ENCODE measurements around the gene CDCA7. TPM values are rescaled to one million over a fixed set of nuclear protein-coding genes. Genes with fewer than 3 reads are reported as not detected.

Gene CDCA7
- total RNA-seq, 1 experiment from 2014 or later, result 50.3 TPM

- H3K27ac Mint-ChIP-seq, result no peak overlapping the region
- DNase-seq, result no peak
Measured at GRCh38 chr2:173339807-173340206, 14.9 kb upstream of the CDCA7 start.

More at GRCh38 chr2:173339807-173340206, 14.9 kb upstream of the CDCA7 start:
- Histone ChIP-seq H3K23me2 (ENCODE audit: insufficient read length, low read depth, low read length, poor library complexity, severe bottlenecking) (no peaks in the 10 kb centered on the region), H3K9me3 (ENCODE audit: control insufficient read depth, low read depth, low read length) (no peaks in the 10 kb centered on the region), H2BK15ac (ENCODE audit: low read depth, low read length) (no peak overlapping the region), H3K4ac (ENCODE audit: low read depth, low read length) (no peak overlapping the region), H3K23ac (ENCODE audit: insufficient read length, low read depth, low read length) (no peak overlapping the region), H3K27me3 (ENCODE audit: insufficient read depth, low read length) (no peaks in the 10 kb centered on the region), H3K4me1 (ENCODE audit: insufficient read depth, low read length) (no peaks in the 10 kb centered on the region), H2BK12ac (ENCODE audit: insufficient read length, low read depth, low read length) (no peak overlapping the region), H4K8ac (replicated peaks; ENCODE audit: insufficient read length, low read depth, low read length) (no peak overlapping the region), H4K20me1 (ENCODE audit: control insufficient read depth, insufficient read depth, insufficient read length) (no peaks in the 10 kb centered on the region), H3K79me2 (ENCODE audit: insufficient read depth, low read length) (no peaks in the 10 kb centered on the region), H3K9ac (ENCODE audit: extremely low read depth, insufficient read length, low read length) (no peak overlapping the region), H2BK5ac (ENCODE audit: insufficient read length, low read length) (no peak overlapping the region), H3K4me2 (ENCODE audit: insufficient read depth, insufficient read length, low read length) (no peak overlapping the region), H3K14ac (ENCODE audit: insufficient read depth, low read length) (no peak overlapping the region), H3K27ac (ENCODE audit: insufficient read length, low read depth, low read length) (no peak overlapping the region), H4K5ac (ENCODE audit: insufficient read length, low read depth, low read length) (no peak overlapping the region), H2AK5ac (ENCODE audit: insufficient read length, low read length) (no peak overlapping the region), H3K18ac (ENCODE audit: insufficient read length, low read depth, low read length) (no peak overlapping the region), H2BK120ac (ENCODE audit: low read depth, low read length, poor library complexity, severe bottlenecking) (no peak overlapping the region), H3T11ph (ENCODE audit: low read length) (no peak overlapping the region), H2AFZ (ENCODE audit: low read length) (no peak overlapping the region), H3K79me1 (ENCODE audit: insufficient read depth, low read depth, low read length, poor library complexity, severe bottlenecking) (no peaks in the 10 kb centered on the region), H4K91ac (ENCODE audit: insufficient read length, low read depth, low read length) (no peak overlapping the region), H2BK20ac (ENCODE audit: low read depth, low read length, poor library complexity, severe bottlenecking) (no peak overlapping the region), H3K56ac (ENCODE audit: insufficient read length, low read depth, low read length) (no peak overlapping the region)
- no peaks in the 10 kb centered on the region for H3K27me3 Mint-ChIP-seq (ENCODE audit: low read depth)
- H3K4me3 Mint-ChIP-seq, result no peak overlapping the region
- 0 out of 4 replicates have a peak, but pooled peaks cover 0 to 2% of the 10 kb centered on the region in 2 experiments for H3K4me1 Mint-ChIP-seq
- no CpG with 5 or more reads among the region's 8 CpGs for WGBS (ENCODE audit: extremely low coverage, insufficient read length, low lambda C conversion rate)
- H3K36me3 Mint-ChIP-seq (ENCODE audit: insufficient read depth in 1 of 3, low read depth in 3 of 3), result peaks cover 0 to under 1% (median 0%) of the 10 kb centered on the region in 3 experiments; a peak in 1 of 7 replicates
- H3K9me3 Mint-ChIP-seq, result peaks cover 4 to 6% of the 10 kb centered on the region in 2 experiments; a peak in 4 of 5 replicates
- TF ChIP-seq CTCF (conservative IDR thresholded peaks at IDR 0.05), result no peak

All from H9 (cell line).